ENCODE measurements around the gene GALNT1. TPM values are rescaled to one million over a fixed set of nuclear protein-coding genes. Genes with fewer than 3 reads are reported as not detected.

The GALNT1 gene
- total and polyA plus RNA-seq, 7 donors: 23.7 to 70.3 (median 52.3) TPM

DNA sequence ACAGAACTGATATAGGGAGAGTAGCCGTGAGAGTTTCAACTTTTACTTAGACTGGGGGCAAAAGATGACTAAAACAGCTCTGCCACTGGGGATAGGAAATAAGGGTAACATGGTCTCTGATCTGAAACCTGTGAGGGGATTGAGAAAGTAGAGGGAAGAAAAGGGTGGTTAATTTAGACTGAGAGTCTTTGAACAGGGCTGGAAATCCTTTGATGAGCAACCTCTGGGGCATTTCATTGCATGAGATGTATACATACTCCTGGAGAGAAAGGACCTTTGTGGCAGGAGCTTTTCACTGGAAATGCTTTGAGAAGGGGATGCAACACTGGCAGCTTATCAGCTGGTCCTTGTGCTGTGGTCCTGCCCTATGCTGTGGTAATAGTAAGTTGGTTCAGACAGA, 9.4 kb downstream of the GALNT1 start:
- H3K9me3 ChIP-seq: no peaks in the 10 kb centered on the region
- H3K4me1 ChIP-seq: peaks cover 43% of the 10 kb centered on the region
- intact Hi-C loops (cut with DNase I): no loop called here
- no peaks in the 10 kb centered on the region for H3K36me3 ChIP-seq (ENCODE audit: insufficient read depth in 1 of 2, low read depth in 1 of 2)
- TF ChIP-seq, protein P1, sequence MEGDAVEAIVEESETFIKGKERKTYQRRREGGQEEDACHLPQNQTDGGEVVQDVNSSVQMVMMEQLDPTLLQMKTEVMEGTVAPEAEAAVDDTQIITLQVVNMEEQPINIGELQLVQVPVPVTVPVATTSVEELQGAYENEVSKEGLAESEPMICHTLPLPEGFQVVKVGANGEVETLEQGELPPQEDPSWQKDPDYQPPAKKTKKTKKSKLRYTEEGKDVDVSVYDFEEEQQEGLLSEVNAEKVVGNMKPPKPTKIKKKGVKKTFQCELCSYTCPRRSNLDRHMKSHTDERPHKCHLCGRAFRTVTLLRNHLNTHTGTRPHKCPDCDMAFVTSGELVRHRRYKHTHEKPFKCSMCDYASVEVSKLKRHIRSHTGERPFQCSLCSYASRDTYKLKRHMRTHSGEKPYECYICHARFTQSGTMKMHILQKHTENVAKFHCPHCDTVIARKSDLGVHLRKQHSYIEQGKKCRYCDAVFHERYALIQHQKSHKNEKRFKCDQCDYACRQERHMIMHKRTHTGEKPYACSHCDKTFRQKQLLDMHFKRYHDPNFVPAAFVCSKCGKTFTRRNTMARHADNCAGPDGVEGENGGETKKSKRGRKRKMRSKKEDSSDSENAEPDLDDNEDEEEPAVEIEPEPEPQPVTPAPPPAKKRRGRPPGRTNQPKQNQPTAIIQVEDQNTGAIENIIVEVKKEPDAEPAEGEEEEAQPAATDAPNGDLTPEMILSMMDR (IDR thresholded peaks at IDR 0.05): no peak
- H3K4me3 ChIP-seq: no peak overlapping the region
- 93 to 98% (median 98%) methylated on average over 1 of the region's 1 CpG for WGBS, 3 donors
- ATAC-seq (no peak), DNase-seq (no peak)
- H3K27ac ChIP-seq: no peak overlapping the region
- no peaks in the 10 kb centered on the region for H3K27me3 ChIP-seq (ENCODE audit: insufficient read depth in 3 of 3, low read length in 2 of 3)

DNA sequence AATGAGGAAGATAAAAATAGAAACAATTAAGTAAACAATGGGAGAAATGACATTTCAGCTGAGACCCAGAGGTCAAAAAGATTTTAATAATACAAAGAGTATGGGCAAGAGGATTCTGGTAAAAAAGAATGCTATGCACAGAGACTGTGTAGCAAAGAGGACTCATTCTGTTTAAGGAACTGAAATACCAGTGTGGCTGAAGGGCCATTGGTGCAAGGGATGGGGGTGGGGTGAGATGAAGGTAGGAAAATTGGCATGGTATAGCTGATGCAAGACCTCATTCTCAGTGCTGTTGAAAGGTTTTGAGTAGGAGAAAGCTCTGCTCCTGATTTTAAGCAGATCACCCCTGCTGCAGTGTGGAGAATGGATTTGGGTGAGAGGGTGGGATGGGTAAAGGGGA, 10.8 kb downstream of the GALNT1 start:
- DNase-seq (no peak), ATAC-seq (no peak)
- Histone ChIP-seq H3K4me1 (peaks cover 43% of the 10 kb centered on the region), H3K36me3 (ENCODE audit: insufficient read depth in 1 of 2, low read depth in 1 of 2) (no peaks in the 10 kb centered on the region), H3K9me3 (no peaks in the 10 kb centered on the region), H3K27me3 (ENCODE audit: insufficient read depth in 3 of 3, low read length in 2 of 3) (no peaks in the 10 kb centered on the region), H3K4me3 (no peak overlapping the region), H3K27ac (no peak overlapping the region)
- TF ChIP-seq, protein P1 (IDR thresholded peaks at IDR 0.05): no peak
- intact Hi-C loops (cut with DNase I): no loop called here

DNA sequence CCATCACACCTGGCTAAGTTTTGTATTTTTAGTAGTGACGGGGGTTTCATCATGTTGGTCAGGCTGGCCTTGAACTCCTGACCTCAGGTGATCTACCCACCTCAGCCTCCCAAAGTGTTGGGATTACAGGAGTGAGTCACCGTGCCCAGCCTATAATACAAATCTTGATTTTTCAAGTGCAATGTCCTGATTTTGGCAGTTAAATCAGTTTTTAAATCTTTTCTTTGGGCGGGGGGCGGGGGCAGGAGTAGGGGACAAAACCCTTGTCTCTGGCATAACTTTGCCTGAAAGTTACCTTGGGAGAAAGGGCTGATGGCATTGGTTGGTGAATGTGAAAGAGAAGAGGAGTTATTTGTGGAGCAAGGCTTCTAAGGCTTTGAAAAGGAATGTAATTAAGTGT, 12.3 kb downstream of the GALNT1 start:
- ATAC-seq: no peak
- 93 to 98% (median 97%) methylated on average over 4 of the region's 4 CpGs for WGBS, 3 donors
- no peak overlapping the region for H3K4me3 ChIP-seq
- no peak for DNase-seq
- H3K27me3 ChIP-seq (ENCODE audit: insufficient read depth in 3 of 3, low read length in 2 of 3): no peaks in the 10 kb centered on the region
- H3K27ac ChIP-seq: no peak overlapping the region
- intact Hi-C loops (cut with DNase I): no loop called here
- TF ChIP-seq, protein P1 (IDR thresholded peaks at IDR 0.05): no peak
- H3K36me3 ChIP-seq (ENCODE audit: insufficient read depth in 1 of 2, low read depth in 1 of 2): no peaks in the 10 kb centered on the region
- H3K4me1 ChIP-seq: peaks cover 41% of the 10 kb centered on the region
- H3K9me3 ChIP-seq: no peaks in the 10 kb centered on the region

DNA sequence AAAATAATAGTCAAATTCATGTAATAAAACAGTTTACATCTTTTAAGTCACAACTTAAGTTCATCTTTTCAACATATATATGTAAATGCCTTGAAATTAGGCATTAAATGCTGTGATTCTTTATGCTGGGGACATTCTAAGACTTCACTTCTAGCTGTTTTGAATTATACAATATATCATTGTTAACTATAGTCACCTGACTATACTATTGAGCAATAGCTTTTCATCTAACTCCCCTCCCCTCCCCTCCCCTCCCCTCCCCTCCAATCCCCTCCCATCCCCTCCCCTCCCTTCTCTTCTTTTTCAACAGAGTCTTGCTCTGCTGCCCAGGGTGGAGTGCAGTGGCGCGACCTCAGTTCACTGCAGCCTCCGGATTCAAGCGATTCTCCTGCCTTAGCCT, 16.2 kb downstream of the GALNT1 start:
- TF ChIP-seq, protein P1 (IDR thresholded peaks at IDR 0.05): no peak
- DNase-seq: no peak
- no peak overlapping the region for H3K27ac ChIP-seq
- 95 to 100% (median 99%) methylated on average over 4 of the region's 4 CpGs for WGBS, 3 donors
- peaks cover 17% of the 10 kb centered on the region for H3K4me1 ChIP-seq
- no peak for ATAC-seq
- H3K27me3 ChIP-seq (ENCODE audit: insufficient read depth in 3 of 3, low read length in 2 of 3): no peaks in the 10 kb centered on the region
- no peak overlapping the region for H3K4me3 ChIP-seq
- intact Hi-C loops (cut with DNase I): no loop called here
- H3K9me3 ChIP-seq: peaks cover 14% of the 10 kb centered on the region
- H3K36me3 ChIP-seq (ENCODE audit: insufficient read depth in 1 of 2, low read depth in 1 of 2): no peaks in the 10 kb centered on the region

DNA sequence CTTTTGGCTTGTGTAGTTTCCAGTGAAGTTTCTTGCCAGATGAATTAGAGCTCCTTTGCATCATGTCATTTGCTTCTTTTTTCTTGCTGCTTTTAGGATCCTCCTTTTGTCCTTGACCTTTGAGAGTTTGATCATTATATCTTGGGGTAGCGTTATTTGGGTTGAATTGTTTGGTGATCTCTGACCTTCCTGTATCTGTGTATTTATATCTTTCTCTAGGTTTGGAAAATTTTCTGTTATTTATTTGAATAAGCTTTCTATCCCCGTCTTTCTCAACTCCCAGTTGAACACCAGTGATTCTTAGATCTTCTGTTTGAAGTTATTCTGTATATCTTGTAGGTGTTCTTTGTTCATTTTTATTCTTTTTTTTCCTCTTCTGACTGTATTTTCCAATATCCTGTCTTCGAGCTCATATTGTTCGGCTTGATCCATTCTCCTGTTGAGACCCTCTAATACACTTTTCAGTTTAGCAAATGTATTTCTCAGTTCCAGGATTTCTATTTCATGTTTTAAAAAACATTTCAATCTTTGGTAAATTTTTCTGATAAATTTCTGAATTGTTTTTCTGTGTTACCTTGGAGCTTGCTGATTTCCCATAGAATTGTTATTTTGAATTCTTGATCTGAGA, 20.8 kb downstream of the GALNT1 start:
- peaks cover 24% of the 10 kb centered on the region for H3K9me3 ChIP-seq
- ATAC-seq: no peak
- intact Hi-C loops (cut with DNase I): no loop called here

More for the DNA sequence above, 20.8 kb downstream of the GALNT1 start:
- TF ChIP-seq, protein P1 (IDR thresholded peaks at IDR 0.05): no peak
- Histone ChIP-seq H3K4me3 (no peak overlapping the region), H3K4me1 (peaks cover 9% of the 10 kb centered on the region), H3K36me3 (ENCODE audit: insufficient read depth in 1 of 2, low read depth in 1 of 2) (no peaks in the 10 kb centered on the region), H3K27me3 (ENCODE audit: insufficient read depth in 3 of 3, low read length in 2 of 3) (no peaks in the 10 kb centered on the region), H3K27ac (no peak overlapping the region)
- WGBS, 3 donors: 86 to 98% (median 97%) methylated on average over 4 of the region's 4 CpGs
- no peak for DNase-seq

Data from psoas muscle (tissue), 8 donors.